ENCODE measurements around the gene SCARB2. TPM values are rescaled to one million over a fixed set of nuclear protein-coding genes. Genes with fewer than 3 reads are reported as not detected.
A peak's percentile ranks its signal among the peaks of the same experiment; 100 is the strongest.

Gene SCARB2
- polyA plus RNA-seq, 10 donors = 115 to 156 (median 139) TPM

DNA sequence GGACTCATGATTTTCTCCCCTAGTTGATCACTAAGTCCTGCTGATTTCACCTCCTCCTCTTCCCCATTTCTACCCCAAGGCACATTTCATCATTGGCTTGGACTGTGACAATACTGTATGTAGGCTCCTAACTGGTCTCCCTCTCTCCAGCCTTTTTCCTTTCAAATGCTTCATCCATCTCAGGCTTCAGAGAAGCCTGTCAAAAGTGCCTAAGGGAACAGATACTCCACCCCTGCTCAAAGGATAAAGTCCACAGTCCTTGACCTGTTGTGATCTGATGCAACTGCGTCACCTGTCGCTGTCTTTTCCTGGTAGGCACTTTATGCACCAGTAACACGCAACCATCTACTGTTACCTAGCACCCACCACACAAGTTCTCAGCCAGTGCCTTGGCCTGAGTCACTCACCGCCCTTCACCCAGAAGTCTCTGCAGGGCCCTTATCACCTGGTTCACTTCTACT, 12.8 kb downstream of the SCARB2 start:
- DNase-seq = peak in 2 of 3 donors; percentile 36 to 56

DNA sequence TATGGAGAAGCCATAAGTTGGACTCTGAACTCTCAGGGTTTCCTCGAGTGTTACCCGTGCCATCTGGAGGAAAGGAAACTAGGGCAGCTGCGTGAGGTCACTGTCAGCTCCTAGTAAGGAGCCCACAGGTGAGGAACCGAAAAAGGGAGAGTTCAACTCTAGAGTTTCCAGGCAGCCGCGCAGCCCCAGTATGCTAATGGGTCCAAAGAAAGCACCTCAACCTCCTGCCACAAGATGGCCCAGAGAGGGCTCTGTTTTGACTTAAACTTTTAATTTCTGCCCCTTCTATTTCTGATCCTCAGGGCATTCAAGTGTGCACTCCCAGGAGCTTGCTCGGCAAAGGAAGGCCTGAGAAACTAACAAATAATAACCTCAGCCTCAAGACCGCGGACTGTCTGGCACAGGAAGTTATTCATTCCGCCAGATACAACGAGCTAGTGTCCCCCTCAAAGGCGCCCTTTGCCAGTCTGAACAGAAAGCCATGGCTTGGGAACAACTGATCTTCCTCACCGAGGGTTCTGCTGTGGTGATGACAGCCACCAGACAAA, 13.9 kb downstream of the SCARB2 start:
- peak in 1 of 3 donors; percentile 30 for DNase-seq

DNA sequence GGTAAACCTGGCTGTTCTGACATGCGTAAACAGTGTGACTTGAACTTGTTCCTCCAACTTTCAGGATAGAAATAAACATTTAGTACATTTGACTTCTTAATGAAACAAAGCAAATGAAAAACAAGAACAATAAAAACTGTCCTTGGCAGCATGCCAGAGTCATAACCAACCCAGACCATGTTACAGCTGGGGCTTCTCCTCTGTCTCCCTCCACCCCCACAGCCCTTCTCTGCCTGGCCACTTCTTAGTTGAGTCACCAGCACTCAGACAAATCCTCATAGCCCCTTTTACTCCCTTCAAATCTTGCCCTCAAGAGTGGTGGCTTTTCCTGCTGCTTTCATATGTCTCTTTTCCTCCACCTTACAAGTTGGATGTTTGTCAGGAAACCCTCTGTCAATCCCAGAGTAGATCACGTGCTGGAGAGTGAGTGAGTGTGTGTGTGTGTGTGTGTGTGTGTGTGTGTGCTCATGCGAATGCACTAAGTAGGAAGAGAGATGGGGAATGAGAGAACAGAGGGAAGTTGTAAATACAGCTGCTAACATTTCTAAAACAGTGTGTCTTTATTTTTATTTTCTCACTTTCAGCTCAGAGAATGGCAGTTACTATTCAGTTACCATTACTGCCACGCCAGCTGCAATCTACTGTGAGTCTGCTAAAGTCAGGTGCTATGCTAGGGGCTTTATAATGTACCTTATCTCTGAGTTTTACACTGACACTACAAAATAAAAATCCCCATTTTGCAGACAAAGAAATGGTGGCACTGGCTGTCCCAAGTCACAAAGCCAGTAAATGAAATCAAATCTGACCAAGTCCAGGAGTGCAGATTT, 15.0 kb downstream of the SCARB2 start:
- DNase-seq = peak; percentile 65 to 83 (median 72)

DNA sequence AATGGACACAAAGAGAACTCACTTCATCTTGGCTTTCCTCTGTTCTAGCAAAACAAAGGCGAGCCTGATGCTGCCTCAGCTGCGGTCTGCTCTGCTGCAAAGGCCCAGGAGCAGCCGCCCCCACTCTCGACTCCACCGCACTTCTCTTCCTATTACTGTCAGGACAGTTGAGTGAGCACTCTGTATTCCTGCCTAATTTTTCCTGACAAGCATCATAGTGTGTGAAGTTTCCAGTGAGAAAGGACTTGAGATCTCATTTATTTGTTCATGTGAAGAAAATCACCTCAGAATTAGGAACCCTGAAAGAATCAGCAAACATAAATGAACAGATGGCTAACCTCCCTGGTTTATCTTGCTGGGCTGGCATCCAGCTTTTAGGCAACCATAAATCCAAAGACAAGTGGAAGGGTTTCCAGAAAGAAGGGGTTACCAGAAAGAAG, 15.6 kb downstream of the SCARB2 start:
- peak in 2 of 3 donors; percentile 38 to 69 for DNase-seq

DNA sequence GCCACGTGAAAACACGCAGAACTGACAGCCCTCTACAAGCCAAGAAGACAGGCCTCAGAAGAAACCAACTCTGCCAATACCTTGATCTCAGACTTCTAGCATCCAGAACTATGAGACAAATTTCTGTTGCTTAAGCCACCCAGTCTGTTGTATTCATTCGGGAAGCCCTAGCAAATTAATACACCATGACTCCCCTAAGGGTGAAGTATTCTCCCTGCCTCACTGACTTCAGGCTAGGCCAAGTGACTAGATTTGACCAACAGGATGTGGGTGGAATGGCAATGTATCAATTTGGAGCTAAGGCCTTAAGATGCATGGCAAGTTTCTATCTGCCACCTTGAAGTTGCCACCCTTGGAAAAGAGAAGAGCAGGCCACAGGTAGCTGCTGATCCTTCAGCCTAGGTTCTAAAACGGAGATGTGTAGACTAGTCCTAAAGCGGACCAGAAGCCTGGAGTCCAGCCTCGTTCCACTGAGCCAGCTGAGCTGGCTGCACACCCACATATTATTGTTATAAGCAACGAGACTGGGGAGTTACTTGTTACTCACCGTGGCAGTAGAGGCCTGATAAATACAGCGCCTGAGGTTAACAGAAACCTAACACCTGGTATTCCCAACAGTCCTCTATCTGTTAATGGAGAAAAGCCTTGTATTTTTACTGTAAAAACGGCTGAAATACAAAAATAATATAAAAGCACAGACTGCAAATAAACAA, 16.4 kb downstream of the SCARB2 start:
- DNase-seq = no peak

DNA sequence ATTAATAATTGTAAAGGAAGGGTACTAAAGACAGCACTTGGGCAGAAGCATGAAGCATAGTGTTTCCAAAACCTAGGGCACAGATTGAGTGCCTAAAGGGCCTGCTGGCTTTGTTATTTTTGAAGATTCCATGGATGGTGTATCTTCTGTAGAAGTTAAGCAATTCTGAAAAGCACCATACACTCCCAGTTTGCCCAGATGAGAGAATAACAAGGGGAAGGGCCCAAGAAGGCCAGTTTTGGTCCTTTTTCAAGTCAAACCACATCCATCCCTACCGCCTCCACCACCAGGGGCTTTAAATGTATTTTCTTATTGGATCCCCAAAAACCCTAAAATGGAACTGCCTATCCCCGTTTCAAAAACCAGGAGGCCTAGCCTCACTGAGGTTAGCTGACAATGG, 17.2 kb downstream of the SCARB2 start:
- DNase-seq = no peak

DNA sequence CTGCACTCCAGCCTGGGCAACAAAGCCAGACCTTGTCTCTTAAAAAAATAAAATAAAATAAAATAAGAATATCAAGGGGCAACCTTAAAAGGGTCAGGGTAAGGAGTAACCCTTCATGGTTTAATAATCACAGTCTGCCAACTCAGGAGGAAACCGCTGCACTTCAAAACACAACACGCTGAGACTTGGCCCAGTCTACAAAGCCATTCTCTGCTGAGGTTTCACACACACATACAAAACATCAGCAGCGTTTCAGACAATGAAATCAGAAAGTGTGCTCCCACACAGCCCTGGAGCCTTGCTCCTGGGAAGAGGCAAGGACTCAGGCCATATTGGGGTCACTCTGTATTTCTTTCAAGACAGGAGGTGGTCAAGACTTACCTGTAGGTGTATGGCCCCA, 18.3 kb downstream of the SCARB2 start:
- no peak for DNase-seq

DNA sequence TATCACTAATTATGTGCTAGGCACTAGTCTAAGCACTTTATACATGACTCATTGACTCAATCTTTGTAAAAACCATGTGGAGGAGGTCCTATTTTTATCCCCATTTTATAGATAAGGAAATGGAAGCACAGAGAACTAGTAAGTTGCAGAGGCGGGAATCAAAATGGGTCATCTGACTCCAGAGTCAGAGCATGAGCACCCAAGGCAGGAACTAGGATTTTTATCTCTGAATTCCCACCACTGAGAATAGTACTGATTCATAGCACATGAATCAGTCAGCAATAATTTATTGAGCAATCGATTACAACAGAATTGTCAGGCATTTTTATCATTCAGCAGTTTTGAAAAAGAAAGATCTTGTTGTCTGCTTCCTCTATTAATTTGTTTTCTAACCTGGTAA, 19.3 kb downstream of the SCARB2 start:
- peak in 1 of 3 donors; percentile 80 for DNase-seq

DNA sequence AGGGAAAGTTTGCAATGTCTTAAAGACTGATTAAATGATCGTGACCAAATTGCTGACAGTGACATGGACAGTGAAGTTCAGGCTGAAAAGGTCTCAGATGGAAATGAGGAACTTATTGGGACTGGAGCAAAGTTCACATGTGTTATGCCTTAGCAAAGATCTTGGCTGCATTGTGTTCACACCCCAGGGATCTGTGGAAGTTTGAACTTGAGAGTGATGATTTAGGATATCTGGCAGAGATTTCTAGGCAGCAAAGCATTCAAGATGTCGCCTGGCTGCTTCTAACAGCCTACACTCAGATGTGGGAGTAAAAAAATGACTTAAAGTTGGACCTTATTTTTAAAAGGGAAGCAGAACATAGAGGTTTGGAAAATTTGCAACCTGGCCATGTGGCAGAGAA, 21.4 kb downstream of the SCARB2 start:
- peak in 1 of 3 donors; percentile 30 for DNase-seq

DNA sequence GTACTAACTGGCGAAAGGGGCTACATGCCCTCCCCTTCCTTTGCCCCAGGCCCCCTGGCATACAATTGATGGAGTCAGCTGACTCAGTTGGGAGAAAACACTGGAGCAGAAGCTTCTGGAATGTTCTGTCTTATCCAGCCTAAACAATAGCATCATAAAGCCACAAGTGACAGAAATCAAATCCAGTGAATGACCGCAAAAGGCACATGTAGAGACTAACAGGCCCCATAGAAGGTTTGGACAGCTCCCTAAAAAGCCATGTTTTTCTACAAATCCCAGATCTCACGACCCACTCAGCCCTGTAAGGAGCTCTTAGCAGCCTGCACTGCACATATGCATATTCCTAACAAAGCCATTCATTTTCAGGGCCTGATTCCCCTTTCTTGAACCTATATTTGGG, 25.1 kb downstream of the SCARB2 start:
- DNase-seq = no peak

DNA sequence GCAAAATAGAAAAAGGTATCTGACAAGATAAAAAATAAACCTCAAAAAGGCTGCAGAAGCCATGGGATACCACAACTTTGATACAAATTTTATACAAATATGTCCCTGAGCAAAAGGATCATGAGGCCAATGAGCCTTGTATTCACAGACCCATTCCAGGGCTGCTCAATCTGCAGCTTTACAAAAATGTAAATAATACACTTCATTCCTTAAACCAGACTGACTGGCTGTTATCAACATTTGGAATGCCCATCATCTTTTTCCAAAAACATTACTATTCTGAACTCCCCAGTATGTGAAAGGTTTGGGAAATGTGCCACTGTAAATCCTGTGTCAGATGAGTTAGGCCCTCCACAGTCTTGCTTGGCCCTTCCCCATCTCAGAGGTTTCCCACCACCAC, 25.5 kb downstream of the SCARB2 start:
- no peak for DNase-seq

DNA sequence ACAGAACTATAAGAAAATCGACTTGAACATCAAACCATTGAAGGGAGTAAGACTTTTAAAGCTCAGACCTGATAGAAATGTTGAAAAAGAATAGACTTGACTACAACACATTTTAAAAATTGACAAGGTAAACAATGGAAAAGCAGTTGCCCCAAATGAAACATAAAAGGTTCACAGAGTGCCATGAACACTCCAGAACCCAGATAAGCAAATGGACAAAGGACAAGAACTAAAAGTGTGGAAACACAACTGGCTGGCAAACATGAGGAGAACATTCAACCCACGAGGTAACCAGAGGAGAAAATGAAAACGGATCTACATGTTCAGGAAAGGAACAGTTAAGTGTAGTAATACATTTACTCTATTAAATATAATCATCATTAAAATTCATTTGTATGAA, 26.5 kb downstream of the SCARB2 start:
- DNase-seq = no peak

DNA sequence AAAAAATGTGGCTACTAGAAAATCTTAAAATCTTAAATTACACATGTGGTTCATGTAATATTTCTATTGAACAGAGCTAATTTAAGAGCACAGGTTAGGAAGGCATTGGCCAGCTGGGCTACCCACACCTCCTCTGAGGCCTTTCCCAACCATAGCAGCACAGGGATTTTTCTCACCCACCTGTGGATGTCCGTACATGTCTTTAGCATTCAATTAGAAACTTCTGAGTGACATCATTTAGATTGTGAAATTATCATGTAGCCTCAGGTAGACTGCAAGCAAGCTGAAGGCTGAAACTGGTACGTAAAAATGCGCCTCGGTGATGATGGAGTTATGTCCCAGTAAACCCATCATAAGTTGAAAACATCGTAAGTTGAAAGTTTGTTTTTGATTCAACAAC, 31.2 kb downstream of the SCARB2 start:
- DNase-seq = no peak

DNA sequence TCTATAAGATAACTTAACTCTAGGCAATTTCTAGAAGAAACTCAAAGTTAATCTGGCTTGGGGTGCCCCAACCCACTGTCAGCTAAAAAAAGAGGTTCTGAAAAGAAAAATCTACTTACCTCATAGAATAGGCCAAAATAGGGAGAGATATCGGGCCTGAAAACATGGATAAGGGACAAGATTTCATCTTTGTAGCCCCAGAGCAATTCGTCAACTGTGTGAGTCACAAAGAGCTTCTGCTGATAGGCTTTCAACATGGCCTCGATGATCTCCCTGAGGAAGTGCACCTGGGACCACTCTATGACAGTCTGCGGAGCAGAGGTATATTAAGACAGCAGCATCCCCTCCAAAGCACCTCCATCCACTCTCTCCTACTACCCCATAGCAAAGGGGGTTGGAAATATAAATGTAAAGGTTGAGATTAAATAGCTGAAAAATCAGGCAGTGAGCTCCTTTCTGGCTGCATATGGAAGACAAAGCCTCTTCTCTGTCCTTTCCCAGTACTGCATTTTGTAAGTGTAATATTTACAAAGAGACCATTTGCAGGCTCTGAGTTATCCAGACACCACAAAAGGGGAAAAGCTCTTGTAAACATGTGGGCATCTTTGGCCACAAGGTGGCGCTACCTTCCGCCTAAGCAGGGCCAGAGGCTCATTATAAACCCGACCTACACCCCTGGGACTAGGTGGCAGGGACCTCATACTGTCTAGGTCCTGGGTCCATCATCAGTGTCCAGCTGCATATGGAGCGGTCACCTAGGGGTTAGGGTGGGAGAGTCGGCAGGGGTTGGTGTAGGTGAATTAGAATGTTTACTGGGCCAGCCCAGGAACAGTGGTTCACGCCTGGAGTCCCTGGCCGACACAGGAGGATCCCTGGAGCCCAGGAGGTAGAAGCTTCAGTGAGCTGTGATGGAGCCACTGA, 34.0 kb downstream of the SCARB2 start:
- peak; percentile 60 to 75 (median 73) for DNase-seq

DNA sequence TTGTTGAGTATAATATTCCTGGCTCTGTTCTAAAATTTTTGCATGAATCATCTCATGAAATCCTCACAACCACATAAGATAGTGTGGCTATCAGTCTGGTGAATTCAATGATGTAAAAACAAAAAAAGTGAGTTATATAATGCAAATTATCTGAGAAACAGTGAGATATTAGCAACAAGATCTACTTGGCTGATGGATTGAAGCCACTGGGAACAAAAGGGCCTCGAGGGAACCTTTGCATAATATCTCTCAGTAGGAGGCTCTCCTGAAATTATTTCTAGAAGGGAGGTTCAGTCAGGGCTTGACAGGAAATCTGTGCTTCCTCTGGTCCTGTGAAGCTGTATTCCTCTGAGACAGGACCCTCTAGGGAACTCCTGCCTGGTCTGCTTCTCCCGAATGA, 35.3 kb downstream of the SCARB2 start:
- DNase-seq = no peak

DNA sequence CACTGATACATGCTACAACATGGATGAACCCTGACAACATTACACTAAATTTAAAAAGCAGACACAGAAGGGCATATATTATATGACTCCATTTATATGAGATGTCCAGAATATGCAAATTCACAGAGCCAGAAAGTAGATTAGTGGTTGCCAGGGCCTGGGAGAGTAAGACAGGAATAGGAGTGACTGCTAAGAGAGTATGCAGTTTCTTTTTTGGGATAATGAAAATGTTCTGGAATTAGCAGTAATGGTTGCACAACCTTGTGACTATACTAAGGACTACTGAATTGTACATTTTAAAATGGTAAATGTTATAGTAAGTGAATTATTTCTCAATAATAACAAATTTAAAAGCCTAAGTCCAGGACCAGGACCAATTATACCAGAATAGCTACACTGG, 35.9 kb downstream of the SCARB2 start:
- DNase-seq = no peak

DNA sequence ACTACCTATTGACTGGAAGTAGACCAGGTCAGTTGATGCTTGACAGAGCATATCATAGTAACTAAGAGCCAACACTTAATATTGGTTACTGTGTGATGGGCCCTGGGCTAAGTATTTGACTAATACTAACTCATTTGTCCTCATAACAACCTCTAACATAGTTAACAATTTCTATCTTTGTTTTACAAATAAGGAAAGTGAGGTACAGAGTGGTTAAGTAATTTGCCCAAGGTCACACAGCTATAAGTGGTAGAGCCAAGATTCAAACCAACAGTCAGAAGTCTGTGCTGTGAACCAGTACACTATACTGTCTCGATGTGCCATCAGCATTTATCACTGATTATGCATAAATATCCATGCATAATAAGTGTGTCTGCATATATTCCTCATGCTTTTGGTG, 38.3 kb downstream of the SCARB2 start:
- DNase-seq = no peak

DNA sequence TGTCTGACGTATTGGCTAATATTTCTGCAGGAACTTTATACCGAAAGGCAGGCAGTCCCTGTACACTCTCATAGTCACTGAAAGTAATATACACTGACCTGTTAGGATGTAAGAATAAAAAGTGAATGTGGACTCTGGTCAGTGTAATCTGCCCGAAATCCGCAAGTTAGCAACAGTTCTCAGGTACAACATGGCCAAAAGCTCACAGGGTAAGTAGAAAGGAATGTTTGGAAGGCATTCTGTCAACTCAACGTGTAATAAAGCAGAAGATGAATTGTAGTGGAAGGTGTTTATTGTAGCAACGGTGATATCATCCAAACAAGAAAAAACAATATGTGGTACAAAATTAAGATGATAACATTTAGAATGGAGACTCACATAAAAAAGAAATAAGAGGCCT, 39.4 kb downstream of the SCARB2 start:
- DNase-seq = no peak

DNA sequence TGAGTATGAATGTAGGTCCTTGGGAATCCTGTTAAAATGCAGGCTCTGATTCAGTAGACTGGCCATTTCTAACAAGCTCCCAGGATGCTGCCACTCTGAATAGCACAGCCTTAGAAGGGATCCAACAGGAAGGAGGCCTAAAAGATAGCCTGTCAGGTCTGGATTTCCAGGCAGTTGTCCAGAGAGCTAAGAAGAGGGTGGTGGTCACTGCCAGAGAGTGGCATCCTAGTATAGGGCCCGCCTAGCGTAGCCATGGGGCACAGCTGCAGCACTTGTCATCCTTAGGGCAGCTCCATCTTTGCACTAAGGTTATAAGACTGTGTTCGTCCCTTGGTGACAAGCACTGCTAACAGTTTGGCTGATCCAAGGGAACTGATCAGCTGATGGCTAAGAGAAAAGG, 44.9 kb downstream of the SCARB2 start:
- DNase-seq = no peak

DNA sequence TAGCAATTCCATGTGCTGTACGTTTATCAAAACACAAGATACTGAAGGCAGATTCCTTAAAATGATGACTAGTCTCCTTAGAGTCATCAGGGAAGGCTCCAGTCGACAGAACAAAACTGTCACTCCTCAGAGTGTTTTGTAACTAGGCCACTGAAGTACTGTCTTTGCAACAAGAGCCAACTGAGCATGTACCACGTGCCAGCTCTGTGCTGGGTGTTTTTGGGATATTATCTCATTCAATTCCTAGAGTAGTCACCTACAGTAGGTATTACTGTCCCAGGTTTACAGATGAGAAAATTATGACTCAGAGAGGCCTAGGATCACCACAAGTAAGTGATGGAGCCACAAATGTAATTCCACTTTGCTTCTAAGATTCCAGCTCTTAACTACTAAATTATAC, 47.1 kb downstream of the SCARB2 start:
- no peak for DNase-seq

DNA sequence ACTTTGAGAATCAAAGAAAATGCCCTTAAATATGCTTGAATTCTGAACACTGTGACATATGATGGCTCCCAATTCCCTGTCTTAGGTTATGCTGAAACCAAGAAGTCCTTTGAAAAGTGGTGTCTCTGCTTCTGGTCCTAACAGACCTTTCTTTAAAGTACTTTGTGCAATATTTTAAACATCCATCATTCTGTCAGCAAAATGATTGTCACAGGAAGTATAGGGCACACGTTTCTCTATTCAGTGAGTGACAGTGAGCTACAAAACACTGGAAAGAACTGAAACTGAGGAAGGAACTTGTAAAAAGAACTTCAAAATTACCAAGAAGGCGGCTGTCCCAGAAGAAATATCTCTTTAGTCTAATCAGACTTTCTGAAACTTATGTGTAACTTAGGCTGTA, 53.3 kb downstream of the SCARB2 start:
- DNase-seq = no peak

DNA sequence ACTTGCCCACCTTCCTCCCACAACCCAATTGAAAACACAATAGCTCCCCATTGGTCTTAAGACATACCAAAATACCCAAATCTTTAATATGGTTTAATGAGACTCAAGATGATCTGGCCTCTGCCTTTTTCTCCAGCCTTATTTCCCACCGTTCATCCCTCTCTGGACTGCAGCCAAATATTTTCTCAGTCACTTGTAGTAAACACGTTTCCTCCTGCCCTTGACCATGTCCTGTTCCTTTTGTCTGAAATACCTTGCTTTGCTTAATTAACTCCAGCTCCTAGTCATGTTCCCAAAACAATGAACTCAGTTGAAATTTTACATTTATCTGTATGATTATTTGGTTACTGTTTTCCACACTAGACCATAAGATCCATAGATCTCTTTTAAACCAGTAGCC, 57.0 kb downstream of the SCARB2 start:
- peak in 1 of 3 donors; percentile 6 for DNase-seq
